Globus pallidus (tissue), 1 donor: ENCODE measurements around the gene STRADB.
"Not testable (repeated sequence)": the region's sequence is repeated elsewhere in the genome, so short reads cannot be mapped to it uniquely, and the experiment has no call there.

Experiments
- DNase-seq: peaks from one replicate; pipeline ENCODE4 v3.0.0-alpha.2; 2015; ENCODE audit warnings: low spot score

The STRADB gene

DNA sequence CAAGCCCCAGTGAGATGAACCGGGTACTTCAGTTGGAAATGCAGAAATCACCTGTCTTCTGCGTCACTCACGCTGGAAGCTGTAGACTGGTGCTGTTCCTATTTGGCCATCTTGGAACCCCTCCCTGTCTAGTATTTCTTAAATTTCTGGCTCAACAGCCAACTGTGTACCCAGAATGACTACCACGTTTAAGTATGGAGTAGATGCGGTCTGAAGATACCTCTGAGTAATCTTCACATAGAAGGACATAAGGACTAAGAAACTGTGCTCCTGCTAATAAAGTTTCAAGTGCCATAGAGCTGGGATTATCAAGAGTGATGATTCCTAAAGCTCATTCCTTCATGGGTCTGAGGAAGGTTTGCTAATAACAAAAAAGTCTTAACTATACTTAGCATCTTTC is 20.7 kb upstream of the STRADB start:
- DNase-seq: no peak

DNA sequence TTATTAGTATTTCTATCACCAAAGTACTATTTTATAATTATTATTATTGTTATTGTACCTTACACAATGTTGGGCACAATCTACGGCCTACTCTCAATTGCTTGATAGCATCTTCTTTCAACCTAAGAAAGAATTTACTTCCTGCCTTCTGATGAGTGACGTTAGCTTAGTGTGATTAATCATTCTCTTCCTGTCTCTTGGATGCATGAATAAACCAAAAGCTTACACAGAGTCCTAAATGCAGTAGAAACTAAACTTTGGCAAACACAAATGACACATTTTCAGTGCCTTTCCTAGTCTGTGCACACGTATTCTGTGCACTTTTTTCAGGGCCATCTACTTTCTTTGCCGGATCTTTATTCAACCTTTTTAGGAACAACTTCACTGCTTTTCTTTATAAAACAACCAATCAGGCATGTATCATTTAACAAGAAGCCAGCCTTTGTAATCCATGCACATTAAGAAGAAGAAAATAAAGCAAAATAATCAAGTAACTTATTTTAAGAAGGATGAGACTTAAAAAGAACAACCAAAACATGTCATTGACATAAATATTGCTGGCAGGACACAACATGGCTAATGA is 19.4 kb upstream of the STRADB start:
- no peak for DNase-seq

DNA sequence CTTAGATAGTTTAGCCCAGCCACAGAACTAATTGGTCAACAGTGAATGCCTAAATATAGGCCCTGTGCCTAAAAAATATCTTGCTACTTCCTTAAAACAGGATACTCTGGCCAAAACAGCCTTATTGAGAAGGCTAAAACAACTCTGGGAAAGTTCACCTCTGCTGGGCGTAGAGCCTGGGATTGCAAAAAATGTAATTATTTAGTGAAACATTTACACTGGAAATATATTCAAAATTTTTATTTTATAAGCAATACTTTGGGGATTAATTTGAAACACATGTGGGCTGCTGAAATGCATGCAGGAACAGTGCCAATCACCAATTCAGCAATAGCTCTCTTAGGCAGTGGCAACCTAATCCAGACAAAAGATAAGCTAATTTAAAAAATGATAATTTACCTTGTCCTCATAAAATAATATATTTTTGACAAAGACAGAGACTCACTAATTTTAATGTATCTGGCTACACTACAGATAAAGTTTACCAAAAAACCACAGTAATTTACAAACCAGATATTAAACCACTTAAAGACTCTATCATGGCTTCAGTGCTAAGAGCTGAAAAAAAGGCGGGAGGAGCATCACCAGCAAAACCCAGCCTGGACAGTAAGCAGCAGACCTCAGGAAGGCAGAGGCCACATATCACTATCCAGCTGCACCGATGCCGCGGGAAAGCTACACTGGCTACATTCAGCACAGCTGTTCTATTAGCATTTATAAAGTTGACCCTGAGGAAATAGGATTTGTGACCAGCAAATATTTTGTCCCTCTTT is 18.7 kb upstream of the STRADB start:
- DNase-seq: no peak

DNA sequence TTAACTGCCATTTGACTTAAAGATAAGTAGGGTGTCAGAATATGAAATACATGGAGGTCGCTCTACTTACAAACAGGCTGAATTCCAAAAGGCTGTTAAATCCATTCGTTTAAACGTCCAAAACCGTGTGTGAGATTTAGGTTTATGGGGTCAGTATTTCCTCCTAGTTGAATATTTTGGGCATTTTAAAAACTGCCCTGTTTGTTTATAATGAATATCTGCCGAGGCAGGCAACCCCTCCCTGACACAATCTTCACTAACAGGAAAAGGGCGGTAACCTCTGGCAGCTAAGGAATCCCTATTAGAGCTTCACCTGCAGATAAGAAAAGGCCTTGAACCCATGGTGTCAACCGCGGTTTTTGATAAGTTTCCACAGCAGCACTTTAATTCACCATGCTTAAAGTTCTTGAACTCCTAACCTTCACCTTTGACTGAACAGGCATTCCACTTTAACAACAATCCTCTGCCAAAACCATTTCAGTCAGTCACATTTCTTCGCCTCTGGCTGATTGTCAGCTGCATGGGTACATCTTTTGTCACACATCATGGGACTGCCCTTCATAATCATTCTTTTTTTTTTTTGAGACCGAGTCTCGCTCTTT is 18.0 kb upstream of the STRADB start:
- DNase-seq: no peak

DNA sequence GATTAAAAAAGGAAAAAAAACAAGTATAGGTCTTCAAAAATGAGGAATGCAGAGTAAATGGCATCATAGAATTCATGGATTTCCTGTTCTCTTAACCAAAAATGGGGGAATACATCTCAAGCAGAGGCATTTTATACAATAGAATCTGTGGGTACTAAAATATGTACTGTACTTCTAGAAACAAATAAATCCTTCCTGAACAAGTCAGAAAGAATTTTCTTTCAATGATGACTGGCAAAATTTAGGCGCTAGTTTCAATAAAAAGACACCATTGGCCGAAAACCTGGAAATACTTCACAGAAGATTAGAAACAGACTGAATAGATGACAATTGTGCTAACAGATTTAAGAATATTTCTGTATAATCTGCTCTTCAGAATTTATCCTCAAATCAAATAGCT is 15.4 kb upstream of the STRADB start:
- DNase-seq: no peak

DNA sequence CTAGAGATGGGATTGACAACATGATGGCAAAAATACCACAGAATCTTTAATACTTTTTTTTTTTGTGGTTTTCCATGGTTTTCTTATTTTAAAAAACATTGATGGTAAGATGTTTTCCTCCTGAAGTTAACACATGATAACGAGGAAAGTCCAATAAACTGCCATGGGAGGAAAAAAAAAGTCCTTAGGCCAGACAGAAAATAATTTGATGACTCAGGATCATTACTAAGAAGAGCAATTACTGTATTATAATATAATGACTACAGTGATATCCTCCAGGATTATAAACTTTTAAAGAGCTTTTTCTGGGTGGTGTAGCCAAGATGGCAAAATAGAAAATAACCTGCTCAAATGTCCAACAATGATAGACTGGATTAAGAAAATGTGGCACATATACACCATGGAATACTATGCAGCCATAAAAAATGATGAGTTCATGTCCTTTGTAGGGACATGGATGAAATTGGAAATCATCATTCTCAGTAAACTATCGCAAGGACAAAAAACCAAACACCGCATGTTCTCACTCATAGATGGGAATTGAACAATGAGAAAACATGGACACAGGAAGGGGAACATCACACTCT is 12.1 kb upstream of the STRADB start:
- DNase-seq: not testable (repeated sequence)

DNA sequence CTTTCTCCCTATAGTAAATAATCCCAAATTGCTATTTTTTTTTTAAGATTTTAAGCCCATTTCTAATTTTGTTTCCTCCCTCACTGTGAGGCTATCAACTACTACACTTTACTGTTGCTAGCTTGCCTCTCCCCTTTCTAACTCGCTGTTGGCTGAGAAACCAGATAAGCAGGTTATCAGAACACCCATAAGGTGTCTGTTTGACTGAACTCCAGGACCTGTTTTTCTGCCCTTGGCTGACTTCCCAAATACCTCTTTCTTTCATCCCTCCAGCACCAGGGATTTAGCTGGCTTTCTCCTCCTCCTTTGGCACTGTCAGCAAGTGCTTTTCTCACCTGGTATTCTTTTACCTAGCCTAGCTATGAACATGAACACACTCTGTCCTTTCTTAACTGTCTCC is 11.4 kb upstream of the STRADB start:
- DNase-seq: no peak

DNA sequence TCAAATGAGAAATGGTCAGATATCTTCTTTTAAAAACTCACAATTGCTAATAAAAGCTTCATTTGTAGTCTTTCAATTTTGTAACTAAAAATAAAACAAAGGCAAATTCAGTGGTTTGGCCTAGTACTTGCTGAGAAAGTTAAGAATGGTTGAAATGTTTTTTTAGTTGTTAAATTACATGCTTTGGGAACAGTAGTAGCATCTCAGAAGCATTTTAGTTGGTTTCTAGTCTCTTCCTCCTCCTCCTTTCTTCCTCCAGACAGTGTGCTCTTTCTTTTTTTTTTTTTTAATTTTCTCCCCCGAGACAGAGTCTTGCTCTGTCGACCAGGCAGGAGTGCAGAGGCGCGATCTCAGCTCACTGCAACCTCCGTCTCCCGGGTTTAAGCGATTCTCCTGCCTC is 10.1 kb upstream of the STRADB start:
- no peak for DNase-seq

DNA sequence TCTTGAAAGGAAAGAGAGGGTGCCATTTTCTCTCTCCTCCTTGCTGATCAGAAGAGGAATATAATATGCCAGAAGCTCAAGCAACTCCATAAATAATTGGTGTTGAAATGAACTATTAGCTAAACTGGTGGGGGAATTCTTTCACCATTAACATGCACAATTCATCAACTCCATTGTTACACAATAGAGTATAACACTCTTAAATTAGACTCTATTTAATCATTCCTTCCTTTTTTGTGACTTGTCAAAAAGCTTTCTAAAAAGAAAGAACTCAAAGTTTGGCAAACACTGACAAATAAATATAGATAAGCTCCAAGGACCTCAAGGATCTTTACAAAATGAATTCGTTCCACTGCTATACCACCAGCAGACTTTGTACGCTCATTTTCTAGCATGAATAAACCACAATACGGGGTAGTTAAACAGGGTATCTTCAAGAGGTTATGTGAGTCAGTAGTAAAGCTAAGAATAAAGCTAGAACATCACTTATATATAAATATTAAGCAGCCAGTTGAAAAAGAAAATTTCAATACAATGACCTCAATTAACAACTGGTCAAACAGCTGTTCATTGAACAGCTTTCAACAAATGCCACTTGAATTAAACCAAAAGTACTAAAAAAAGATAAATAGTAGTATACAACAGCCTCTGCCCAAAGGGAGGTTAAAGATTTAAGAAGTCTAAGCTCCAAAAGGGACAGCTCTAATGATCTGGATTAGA is 6.6 kb upstream of the STRADB start:
- DNase-seq: no peak

DNA sequence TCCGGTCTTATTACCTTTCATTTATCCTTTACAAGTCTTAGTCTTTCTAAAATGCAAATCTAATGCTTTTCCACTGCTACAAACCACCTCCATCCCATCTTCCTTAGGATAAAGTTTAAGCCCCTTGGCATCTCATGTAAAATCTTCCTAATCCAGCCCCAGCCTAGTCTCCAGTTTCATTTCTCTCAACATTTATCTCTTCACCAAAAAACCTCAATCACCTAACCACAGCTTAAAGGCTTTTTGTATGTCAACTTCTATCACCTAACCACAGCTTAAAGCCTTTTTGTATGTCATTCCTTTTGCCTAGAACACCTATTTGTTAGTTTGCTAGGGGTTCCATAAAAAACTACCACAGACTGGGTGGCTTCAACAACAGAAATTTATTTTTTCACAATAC is 4.5 kb upstream of the STRADB start:
- no peak for DNase-seq

DNA sequence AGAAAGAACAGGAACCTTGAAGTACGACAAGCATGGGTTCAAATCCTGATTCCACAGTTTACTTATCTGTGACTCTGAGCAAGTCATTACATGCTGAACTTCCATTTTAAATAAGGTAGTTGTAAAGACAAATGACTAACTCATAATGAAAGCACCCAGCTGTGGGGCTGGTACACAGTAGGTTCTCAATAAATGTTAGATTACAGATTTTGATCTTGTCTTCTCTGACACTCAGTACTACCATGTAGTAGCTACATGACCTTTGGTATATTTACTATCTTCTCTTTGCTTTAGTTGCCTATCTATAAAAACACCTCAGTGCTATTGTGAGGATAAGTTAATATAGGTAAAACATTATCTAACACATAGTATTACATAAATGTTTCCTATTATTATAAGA is 3.5 kb upstream of the STRADB start:
- DNase-seq: no peak

DNA sequence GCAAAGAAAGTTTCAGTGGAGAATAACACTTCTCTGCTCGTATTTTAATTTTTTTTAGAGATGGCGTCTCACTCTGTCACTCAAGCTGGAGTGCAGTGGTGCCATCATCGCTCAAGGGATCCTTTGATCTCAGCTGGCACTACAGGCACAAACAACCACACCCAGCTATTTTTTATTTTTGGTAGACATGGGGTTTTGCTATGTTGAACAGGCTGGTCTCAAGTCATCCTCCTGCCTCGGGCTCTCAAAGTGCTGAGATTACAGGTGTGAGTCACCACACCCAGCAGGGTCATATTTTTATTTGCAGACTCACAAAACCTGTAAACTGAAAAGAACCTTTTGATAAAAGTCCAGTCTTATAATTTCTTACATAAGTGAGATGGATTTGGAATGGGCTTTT is 2.8 kb upstream of the STRADB start:
- no peak for DNase-seq

DNA sequence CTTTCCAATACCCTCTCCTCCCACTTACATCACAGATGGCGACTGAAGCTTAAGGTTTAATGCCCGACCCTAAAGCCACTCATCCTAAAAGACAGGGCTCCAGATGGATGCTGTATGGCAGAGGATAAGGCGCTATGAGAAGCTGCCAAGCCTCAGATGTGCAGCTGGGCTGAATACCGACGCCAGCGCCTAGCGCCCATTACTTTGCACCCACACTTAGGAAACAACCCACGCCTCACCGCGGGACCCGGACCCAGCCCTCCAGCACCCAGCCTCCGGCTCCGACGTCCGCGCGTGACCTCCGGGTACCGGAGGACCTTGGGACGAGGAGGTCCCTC is 617 bp upstream of the STRADB start:
- no peak for DNase-seq

DNA sequence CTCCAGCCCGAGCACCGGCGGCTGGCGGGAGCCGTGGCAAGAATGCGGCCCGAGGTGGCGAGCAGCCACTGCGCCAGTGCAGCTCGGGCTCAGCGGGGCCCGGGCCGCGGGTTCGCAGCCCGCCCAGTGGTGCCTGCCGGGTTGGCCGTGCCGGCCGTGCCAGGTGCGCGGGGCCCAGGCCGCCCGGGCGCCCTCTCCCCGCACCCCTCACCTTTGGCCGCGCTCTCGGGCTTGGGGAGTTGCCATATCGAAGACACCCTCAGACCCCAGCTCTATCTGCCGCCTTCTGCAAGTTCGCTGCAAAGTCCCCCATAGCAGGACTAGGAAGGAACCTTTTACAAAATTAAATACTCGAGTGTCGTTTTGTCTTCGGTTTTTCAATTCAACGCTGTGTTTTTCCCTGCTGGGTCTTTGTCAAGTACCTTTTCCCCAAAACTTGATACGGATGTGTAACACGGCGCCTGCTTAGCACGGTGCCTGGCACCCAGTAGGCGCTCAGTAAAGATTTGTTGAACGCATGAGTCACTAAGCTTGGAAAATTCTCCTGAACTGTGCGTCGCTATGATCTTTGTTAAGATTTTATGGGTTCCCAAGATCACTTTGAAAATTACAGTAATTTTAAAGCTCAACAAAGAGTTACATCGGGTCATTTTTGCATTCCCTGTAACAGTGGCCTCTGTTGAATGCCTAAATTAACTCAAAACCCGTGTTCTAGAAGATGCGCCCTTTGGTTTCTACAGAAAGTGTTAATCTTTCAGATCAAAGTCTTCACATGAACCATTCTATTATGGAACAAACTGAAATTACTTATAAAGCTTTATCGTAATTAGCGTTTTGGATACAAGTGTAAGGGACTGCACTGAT is 750 bp downstream of the STRADB start:
- no peak for DNase-seq

DNA sequence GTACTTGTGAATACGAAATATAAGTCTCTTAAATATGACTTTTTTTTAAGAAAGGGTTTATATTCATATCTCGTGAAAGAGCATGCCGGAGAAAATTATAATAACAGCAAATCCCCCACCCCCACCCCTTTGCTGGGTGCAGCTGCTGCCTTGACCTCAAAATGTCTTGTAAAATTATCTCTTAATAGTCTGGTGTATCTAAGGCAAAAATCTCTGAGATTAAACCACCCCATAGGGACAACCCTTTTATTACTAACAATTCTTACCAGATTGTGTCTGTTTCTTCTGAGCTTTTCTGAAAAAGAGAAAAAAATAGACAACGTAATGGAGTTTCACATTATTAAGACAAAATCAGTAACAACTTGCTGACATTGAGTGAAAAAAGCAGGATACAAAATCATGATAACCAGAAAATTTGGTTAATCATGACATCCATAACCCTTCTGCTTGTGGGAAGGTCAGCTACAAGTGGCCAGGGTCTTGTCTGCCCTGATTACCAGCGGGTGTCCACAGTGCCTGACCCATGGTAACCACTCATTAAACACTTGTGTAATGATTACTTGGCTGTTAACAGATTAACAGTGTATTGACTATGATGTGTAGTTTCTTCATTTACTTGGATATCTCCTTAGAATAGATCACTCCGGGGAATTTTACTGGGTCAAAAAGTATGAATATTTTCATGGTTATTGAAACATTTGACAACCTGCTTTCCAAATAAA is 1.5 kb downstream of the STRADB start:
- DNase-seq: no peak

DNA sequence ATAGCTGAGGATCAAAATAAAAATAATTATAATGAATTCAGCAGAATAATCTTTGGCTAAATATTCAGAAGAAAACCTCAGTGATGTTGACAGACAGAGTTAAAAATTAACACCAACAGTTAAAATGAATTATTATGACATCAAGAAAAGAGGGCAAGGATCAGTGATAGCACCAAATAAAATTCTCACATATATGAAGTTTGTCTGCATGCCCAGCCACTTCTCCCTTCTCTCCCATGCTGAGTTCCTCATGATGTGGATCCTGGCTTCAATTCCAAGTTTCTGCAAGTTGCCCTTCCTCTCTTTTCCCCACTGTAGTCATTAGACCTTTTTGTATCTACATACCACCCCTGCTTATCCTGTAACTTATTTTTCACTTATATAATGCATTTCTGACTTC is 6.8 kb downstream of the STRADB start:
- no peak for DNase-seq

DNA sequence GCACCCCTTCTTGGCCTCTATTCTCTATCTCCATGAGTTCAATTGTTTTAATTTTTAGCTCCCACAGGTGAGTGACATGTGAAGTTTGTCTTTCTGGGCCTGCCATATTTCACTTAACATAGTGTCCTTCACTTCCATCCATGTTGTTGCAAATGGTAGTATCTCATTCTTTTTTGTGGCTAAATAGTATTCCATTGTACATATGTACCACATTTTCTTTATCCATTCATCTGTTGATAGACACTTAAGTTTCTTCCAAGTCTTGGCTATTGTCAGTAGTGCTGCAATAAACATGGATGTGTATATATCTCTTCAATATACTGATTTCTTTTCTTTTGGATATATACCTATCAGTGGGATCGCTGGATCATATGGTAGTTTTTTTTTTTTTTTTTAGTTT is 9.0 kb downstream of the STRADB start:
- DNase-seq: no peak

DNA sequence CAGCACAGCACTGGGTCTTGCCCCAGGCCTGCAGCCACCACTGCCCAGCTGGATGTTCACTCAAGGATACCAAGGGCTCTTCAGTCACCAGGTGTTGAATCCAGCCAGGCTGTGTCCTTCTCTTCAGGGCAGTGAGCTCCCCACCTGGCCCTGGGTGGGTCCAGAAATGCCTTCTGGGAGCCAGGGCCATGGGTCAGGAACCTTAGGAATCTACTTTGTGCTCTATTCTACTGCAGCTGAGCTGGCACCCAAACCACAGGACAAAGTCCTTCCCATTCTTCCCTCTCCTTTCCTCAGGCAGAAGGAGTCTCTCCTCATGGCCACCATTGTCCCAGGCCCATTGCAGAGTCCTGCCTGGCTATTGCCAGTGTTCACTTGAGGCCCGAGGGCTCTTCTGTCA is 13.0 kb downstream of the STRADB start:
- DNase-seq: no peak

DNA sequence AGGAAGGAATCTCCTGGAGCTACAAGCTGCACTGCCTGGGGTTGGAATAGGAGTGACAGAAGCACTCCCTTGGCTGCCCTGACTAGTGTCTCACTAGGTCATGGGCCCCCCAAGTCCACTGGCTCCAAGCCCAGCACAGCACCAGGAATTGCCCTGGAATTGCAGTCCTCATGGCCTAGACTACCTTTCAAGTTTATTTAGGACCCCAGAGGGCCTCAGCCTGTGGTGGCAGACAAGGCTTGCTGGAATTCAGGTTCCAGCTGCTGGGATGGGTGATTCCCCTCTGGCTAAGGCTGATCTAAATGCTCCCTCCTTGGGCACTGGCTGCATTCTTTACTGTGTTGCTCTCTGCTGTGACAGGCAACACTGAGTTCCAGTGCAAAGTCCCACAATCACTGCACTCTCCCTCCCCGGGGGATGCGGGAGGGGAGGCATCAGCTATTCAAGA is 14.0 kb downstream of the STRADB start:
- peak; percentile 60 for DNase-seq

DNA sequence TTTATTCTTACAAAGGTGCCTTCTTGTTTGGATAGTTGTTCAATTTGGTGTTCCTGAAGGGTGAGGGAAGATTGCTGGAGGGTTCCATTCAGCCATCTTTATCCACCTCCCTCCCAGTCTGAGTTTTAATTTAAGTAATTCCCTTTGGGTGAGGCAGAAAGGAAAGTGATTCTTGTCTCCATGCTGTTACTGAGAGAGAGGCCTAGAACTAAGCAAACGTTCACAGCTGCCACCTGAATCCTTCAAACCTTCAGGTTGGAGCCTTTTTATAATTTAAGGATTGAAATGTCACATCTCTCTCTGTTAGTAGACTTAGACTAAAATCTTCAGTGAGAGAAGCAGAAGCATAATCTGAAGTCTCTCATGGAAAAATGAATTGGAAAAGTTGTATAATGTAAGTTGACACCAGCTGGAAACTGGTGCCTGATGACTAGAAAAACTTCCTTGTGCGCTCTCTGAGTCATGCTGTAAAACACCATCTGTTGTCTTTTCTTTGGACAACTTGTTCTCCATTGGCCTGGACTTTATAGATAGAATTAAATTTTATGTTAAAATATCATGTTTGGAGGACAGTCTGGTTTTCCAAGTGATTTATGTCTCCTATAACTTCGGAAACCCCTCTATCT is 14.6 kb downstream of the STRADB start:
- DNase-seq: peak; percentile 29

DNA sequence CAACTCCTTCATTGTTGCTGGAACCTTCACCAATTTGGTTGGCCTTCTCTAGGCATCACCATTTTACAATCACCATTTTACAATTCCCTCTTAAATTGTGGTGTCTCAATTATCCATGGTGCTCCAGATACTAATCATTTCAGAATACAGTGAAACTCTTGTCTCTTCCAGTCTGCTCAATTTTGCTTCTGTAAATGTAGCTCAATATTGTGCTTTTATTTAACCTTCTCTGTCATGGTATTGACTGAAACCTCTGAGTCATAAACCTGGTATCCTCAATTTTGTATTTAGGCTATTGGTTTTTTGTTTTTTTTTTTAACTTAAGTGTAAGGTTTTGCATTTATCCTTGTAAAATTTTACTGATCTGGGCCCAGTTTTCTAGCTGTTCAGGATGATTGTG is 16.1 kb downstream of the STRADB start:
- DNase-seq: no peak
